ENCODE results near the gene OR2T2.

- TF ChIP-seq POLR2AphosphoS5 (IDR thresholded peaks at IDR 0.05; ENCODE audit: low read depth, low read length): no peak
- no peak for TF ChIP-seq REST (IDR thresholded peaks at IDR 0.05; ENCODE audit: insufficient read depth in 1 of 2, low read depth in 2 of 2, low read length in 2 of 2)
- no peak for TF ChIP-seq SIN3A (IDR thresholded peaks at IDR 0.05; ENCODE audit: borderline replicate concordance, insufficient read depth, low read length)
Observed at GRCh38 chr1:248421384-248421783, 24.1 kb upstream of the OR2T2 start.
